ENCODE results near the gene DDA1.
"Not testable (repeated sequence)": the region's sequence is repeated elsewhere in the genome, so short reads cannot be mapped to it uniquely, and the experiment has no call there.

DDA1 gene

GRCh38 chr19:17348700-17349099 is 39.3 kb downstream of the DDA1 start:
- DNase-seq, result peak; percentile 61

DNA sequence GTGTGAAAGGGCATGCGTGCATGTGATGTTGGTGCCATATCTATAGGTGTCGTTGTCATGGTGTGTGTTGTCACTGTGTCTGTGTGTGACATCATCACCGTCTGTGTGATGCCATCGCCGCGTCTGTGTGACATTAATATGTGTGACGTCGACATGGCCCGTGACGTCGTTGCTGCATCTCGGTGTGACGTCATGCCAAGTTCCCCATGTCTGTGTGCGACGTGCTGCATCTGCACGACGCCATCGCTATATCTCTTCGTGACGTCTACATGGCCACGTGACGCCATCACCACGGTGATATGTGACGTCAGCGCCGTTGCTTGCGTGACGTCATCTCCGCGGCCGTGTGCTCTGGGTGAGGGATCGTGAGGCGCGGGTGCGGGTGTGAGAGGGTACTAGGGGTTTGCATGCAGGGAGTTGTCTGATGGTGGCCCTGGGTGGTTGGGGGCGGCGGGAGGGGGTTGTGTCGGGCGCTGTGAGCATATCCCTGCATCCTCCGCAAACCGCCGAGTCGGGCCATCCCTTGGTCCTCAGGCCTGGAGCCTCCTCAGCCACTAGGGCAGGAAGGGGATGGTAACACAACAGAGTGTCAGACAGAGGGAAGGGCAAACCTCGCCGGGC is 42.6 kb downstream of the DDA1 start:
- DNase-seq, result no peak

DNA sequence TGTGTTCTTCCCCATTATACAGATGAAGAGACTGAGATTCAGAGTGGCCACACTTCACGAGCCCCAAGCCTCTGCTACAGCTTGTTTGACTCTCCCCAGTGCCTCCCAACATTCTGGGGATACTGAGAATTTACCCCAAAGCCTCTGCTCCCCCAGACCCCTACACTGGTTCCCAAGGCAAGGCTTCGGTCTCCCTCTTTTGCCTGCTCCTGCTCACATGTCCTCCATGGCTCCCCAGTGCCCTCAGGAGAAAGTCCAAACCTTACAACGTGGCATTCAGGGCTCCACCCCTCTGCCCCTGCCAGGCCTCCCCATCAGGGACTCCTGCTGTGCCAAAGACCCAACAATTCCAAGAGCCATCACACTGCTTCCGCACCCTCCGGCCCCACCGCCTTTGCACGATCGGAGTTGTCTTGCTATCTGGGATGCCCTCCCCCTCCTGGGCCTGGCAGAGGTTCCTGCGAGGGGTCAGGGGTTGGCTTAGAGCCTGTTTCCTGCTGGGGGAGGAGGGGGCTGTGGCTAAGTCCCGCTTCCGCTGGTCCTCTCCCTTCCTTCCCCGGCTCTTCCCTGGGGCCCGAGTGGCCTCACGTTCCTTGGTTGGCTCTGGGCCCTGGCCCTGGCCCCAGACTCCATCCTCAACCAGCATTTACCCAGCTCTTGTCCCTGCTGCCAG is 43.4 kb downstream of the DDA1 start:
- DNase-seq, result no peak

- DNase-seq, result no peak
Measured at GRCh38 chr19:17353386-17353785, 44.0 kb downstream of the DDA1 start.

- DNase-seq, result no peak
Measured at GRCh38 chr19:17357078-17357666, 47.8 kb downstream of the DDA1 start.

DNA sequence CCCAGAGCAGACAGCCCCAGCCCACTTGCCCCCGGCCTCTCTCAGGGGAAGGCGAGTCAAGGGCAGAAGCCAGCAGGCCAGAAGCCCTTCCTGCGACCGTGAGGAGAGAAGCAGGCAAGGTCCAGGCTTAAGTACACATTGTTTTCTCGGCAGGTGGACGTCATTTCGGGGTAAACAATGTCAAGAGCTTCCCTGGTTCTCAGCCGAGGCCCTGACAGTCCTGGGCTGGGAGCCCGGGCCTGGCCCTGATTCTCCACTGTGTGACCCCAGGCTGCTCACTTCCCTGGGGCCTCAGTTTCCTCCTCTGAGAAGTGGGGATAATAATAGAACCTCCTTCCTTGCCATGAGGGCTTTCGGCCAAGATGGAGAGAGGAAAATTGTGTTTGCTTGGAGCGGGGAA is 48.4 kb downstream of the DDA1 start:
- no peak for DNase-seq

DNA sequence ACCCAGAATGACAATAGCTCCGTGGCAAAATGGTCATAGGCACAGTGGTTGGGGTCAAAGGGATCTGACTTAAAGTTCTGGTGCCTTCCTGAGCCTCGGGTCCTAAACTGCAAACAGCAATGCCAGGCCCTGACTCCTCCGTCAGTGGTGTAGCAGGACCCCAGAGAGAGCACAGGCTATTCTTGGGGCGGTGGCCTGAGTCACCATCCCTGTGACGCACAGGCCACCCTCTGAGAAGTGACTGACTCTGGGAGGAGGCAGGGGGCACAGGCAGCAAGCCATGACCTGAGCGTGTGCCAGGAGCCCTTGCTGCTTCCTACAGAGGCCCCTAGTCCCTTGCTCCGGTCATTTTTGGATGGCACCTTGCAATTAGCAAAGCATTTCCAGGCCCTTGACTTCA is 49.0 kb downstream of the DDA1 start:
- no peak for DNase-seq

DNA sequence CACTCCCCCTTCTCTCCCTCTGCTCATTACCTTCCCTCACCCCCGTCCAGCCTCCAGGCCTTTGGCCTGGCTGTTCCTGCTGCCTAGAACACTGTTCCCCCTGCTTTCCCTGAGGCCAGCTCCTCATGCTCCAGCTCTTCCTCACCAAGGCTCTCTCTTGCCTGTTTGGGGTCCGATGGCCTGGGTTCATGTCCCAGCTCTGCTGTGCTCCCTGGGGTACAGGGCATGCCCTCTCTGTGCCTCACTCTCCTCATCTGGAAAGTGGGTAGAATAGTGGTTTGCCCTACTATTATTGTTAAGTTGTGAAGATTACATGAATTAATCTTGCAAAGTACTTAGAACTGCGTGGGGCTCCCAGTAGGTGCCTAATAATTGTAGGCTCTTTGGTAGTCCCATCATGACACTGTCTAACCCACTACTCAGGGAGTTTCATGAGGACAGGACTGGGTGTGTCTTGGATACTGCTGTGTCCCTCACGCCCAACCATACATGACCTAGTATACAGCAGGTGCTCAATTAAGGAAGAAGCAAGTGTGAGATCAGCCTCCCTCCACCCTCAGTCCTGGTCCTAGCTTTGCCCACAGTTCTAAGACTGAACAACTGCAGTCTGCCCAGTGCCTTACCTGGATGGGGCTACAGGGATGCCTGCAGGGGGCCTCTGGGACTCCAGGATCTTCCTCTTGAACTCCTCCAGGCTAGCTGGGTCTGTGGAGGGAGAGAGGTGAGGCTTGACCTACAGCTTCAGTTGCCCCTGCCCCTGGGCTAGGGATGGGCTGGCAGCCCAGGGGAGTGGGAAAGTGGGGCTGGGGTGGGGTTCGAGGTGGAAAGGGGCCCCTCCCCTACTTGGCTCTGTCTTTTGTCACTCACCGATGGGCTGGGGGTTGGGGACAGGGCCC is 50.8 kb downstream of the DDA1 start:
- no peak for DNase-seq

DNA sequence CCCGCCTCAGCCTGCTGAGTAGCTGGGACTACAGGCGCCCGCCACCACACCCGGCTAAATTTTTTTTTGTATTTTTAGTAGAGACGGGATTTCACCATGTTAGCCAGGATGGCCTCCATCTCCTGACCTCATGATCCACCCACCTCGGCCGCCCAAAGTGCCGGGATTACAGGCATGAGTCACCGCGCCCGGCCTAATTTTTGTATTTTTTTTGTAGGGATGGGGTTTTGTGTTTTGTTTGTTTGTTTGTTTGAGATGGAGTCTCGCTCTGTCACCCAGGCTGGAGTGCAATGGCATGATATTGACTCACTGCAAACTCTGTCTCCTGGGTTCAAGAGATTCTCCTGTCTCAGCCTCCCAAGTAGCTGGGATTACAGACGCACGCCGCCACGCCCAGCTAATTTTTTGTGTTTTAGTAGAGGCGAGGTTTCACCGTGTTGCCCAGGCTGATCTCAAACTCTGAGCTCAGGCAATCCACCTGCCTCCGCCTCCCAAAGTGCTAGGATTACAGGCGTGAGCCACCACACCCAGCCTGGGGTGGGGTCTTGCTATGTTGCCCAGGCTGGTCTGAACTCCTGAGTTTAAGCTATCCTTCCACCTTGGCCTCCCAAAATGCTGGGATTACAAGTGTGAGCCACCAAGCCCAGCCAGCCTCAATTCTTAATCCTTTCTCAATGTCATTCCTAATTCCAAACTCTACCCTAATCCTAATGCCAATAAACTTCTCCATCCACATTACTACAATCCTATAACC is 54.7 kb downstream of the DDA1 start:
- DNase-seq, result not testable (repeated sequence)

DNA sequence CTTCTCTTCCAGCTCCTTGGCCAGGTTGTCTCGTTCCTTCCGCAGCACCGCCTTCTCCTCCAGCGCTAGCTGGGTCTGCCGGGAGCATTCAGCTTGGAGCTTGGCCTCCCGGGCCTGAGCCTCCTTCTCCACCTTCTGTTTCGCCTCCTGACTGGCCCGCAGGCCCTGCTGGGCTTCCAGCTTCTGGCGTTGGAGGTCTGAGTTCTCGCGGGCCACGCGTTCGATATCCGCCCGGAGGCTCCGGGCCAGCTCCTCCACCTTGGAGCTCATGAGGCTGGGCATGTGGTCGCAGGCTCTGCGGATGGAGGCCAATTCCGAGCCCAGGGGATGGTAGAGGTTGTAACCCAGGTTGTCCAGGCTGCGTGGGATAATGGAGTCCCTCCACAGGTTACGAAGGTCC is 56.0 kb downstream of the DDA1 start:
- no peak for DNase-seq

- DNase-seq, result no peak
Measured at GRCh38 chr19:17370026-17370587, 60.7 kb downstream of the DDA1 start.
